ENCODE measurements around the gene RELT.
A peak's percentile ranks its signal among the peaks of the same experiment; 100 is the strongest.

The RELT gene

GRCh38 chr11:73376803-73377629 lies 817 bp downstream of the RELT start:
- peak; percentile 37 for DNase-seq

GRCh38 chr11:73379189-73379880 lies 3.1 kb downstream of the RELT start:
- no peak for DNase-seq

GRCh38 chr11:73380331-73380730 lies 4.1 kb downstream of the RELT start:
- no peak for DNase-seq

GRCh38 chr11:73380897-73381410 lies 4.8 kb downstream of the RELT start:
- DNase-seq, result no peak

- no peak for DNase-seq
These were observed 5.4 kb downstream of the RELT start for GRCh38 chr11:73381589-73381988.

- DNase-seq, result no peak
These were observed 6.0 kb downstream of the RELT start for GRCh38 chr11:73382183-73382582.

GRCh38 chr11:73382747-73383146 lies 6.5 kb downstream of the RELT start:
- no peak for DNase-seq

GRCh38 chr11:73383249-73384124 lies 7.3 kb downstream of the RELT start:
- DNase-seq, result no peak

- no peak for DNase-seq
These were observed 7.9 kb downstream of the RELT start for GRCh38 chr11:73384125-73384441.

GRCh38 chr11:73384531-73384871 lies 8.3 kb downstream of the RELT start:
- DNase-seq, result no peak

GRCh38 chr11:73384872-73385689 lies 8.9 kb downstream of the RELT start:
- no peak for DNase-seq

- no peak for DNase-seq
These were observed 9.8 kb downstream of the RELT start for GRCh38 chr11:73386016-73386415.

- DNase-seq, result no peak
These were observed 10.3 kb downstream of the RELT start for GRCh38 chr11:73386546-73386945.

- no peak for DNase-seq
These were observed 11.5 kb downstream of the RELT start for GRCh38 chr11:73387594-73388264.

- no peak for DNase-seq
These were observed 12.3 kb downstream of the RELT start for GRCh38 chr11:73388265-73389133.

GRCh38 chr11:73389134-73389525 lies 12.9 kb downstream of the RELT start:
- DNase-seq, result no peak

GRCh38 chr11:73389916-73390315 lies 13.7 kb downstream of the RELT start:
- DNase-seq, result no peak

GRCh38 chr11:73390601-73391565 lies 14.7 kb downstream of the RELT start:
- DNase-seq, result no peak

- DNase-seq, result no peak
These were observed 15.5 kb downstream of the RELT start for GRCh38 chr11:73391665-73392064.
